B cell (primary cell): ENCODE data around the gene KCNT1. TPM values are rescaled to one million over a fixed set of nuclear protein-coding genes. Genes with fewer than 3 reads are reported as not detected.

Experiments
- ATAC-seq: fragments of 200-7000 bp; cut with Tn5 transposase; one replicate; pipeline ENCODE4 v1.10.0; 2021; ENCODE audit warnings: low read depth, mild to moderate bottlenecking, moderate number of reproducible peaks, moderate library complexity
- CTCF ChIA-PET: fragments of 350-600 bp; sonication (Branson Sonifier 250); formaldehyde crosslinking; loops from one replicate; lab custom pipeline; 2021; ENCODE audit warnings: antibody characterized with exemption, inconsistent platforms; lab: Charles Lee
- POLR2A ChIA-PET: fragments of 350-600 bp; sonication (Branson Sonifier 250); formaldehyde crosslinking; loops from one replicate; lab custom pipeline; 2021; ENCODE audit warnings: antibody characterized with exemption; lab: Charles Lee
- DNase-seq: peaks from one replicate; pipeline ENCODE4 v3.0.0; 2013
- H2AFZ ChIP-seq: 2 replicates; pipeline ENCODE4 v1.6.1; 2012; ENCODE audit warnings: mild to moderate bottlenecking, low read depth, low read length; ENCODE audit not compliant: insufficient read depth, poor library complexity, severe bottlenecking
- H3K27ac ChIP-seq, 2 donors: 1 replicate in 1 of 2; 2 replicates in 1 of 2; pipeline ENCODE4 v1.5.1; 2012 to 2013; ENCODE audit warnings: low read length in 2 of 2, mild to moderate bottlenecking in 2 of 2, moderate library complexity in 1 of 2
- H3K27me3 ChIP-seq, 4 experiments: fragments of 200-600 bp in 1 of 4; sonication (generic) in 1 of 4; replicated peaks in 1 of 4; 1 replicate in 2 of 4; 2 replicates in 2 of 4; pipeline versions ENCODE4 v1.6.1 to v1.7.0; 2013 to 2016; ENCODE audit warnings: low read length in 3 of 4, mild to moderate bottlenecking in 2 of 4, mixed read lengths in 1 of 4, moderate library complexity in 1 of 4; ENCODE audit not compliant: insufficient read depth in 4 of 4, control insufficient read depth in 3 of 4; ENCODE audit errors: control extremely low read depth in 1 of 4
- H3K36me3 ChIP-seq, 2 experiments: replicated peaks in 1 of 2; 1 replicate in 1 of 2; 2 replicates in 1 of 2; pipeline versions ENCODE4 v1.6.1 to v1.7.1; 2013; ENCODE audit warnings: low read length in 1 of 2; ENCODE audit not compliant: insufficient read depth in 2 of 2, control insufficient read depth in 1 of 2; ENCODE audit errors: control extremely low read depth in 1 of 2, extremely low read depth in 1 of 2
- H3K4me1 ChIP-seq, 2 donors: fragments of 200-600 bp in 1 of 2; sonication (generic) in 1 of 2; 1 replicate in 1 of 2; 2 replicates in 1 of 2; pipeline versions ENCODE4 v1.5.1 to v1.6.1; 2013 to 2017; ENCODE audit warnings: low read length in 2 of 2; ENCODE audit not compliant: control insufficient read depth in 2 of 2, insufficient read depth in 2 of 2
- H3K4me2 ChIP-seq: replicated peaks from 2 replicates; pipeline ENCODE3; 2012; ENCODE audit warnings: mild to moderate bottlenecking, low read depth, low read length; ENCODE audit not compliant: poor library complexity, severe bottlenecking
- H3K4me3 ChIP-seq, 5 experiments: fragments of 200-600 bp in 1 of 5; sonication (generic) in 1 of 5; 1 replicate in 3 of 5; 2 replicates in 2 of 5; pipeline versions ENCODE4 v1.5.1 to v1.7.0; 2011 to 2016; ENCODE audit warnings: low read length in 4 of 5, mild to moderate bottlenecking in 4 of 5, low read depth in 2 of 5, control low read depth in 1 of 5, moderate library complexity in 1 of 5; ENCODE audit not compliant: insufficient read depth in 1 of 5; ENCODE audit errors: control extremely low read depth in 1 of 5, extremely low read depth in 1 of 5
- H3K79me2 ChIP-seq: fragments of 200-600 bp; sonication (generic); one replicate; pipeline ENCODE4 v1.6.0; 2016; ENCODE audit warnings: low read length; ENCODE audit not compliant: control insufficient read depth, insufficient read depth
- H3K9ac ChIP-seq: fragments of 200-600 bp; sonication (generic); 2 replicates; pipeline ENCODE4 v1.6.1; 2017; ENCODE audit warnings: mild to moderate bottlenecking, low read length, moderate library complexity
- H3K9me3 ChIP-seq, 3 donors: one replicate each; pipeline versions ENCODE4 v1.6.1 to v1.7.1; 2013; ENCODE audit warnings: low read length in 2 of 3; ENCODE audit not compliant: control insufficient read depth in 2 of 3, insufficient read depth in 1 of 3; ENCODE audit errors: control extremely low read depth in 1 of 3
- H4K20me1 ChIP-seq: 2 replicates; pipeline ENCODE4 v1.6.0; 2012; ENCODE audit warnings: mild to moderate bottlenecking, low read length; ENCODE audit not compliant: insufficient read depth, control insufficient read depth, poor library complexity, severe bottlenecking
- H3K27ac Mint-ChIP-seq: one replicate; pipeline ENCODE4 v1.8.0; 2021; ENCODE audit warnings: mixed read lengths
- H3K27me3 Mint-ChIP-seq: one replicate; pipeline ENCODE4 v1.8.0; 2021; ENCODE audit warnings: mixed read lengths
- H3K4me1 Mint-ChIP-seq: one replicate; pipeline ENCODE4 v1.8.0; 2021; ENCODE audit warnings: mixed read lengths
- H3K4me3 Mint-ChIP-seq: one replicate; pipeline ENCODE4 v1.8.0; 2021; ENCODE audit warnings: mixed read lengths
- H3K9me3 Mint-ChIP-seq: one replicate; pipeline ENCODE4 v1.8.0; 2022; ENCODE audit warnings: mixed read lengths; ENCODE audit not compliant: insufficient read depth
- EZH2 ChIP-seq: IDR thresholded peaks from 2 replicates; pipeline ENCODE4 v1.6.1; 2012; ENCODE audit warnings: borderline replicate concordance, low read depth, mild to moderate bottlenecking, moderate library complexity, low read length; ENCODE audit not compliant: insufficient read depth, poor library complexity, severe bottlenecking
- WGBS: methylation state at CpG from one replicate; pipeline ENCODE4 v1.1.5; 2013; ENCODE audit warnings: missing lambda C conversion rate; ENCODE audit not compliant: insufficient coverage; 5-methylcytosine and 5-hydroxymethylcytosine counted together
- intact Hi-C: fragments of 100-400 bp; cut with micrococcal nuclease; formaldehyde crosslinking; loops from one replicate; pipeline ENCODE4 v1.10.0; 2022
- polyA plus RNA-seq: library from polyadenylated mRNA; depleted of rRNA; stranded (reverse); fragments of >200 nt; gene quantifications from 2 replicates; pipeline ENCODE4 v1.2.3, GENCODE V29; 2012
- total RNA-seq, 2 donors: library from RNA; stranded (reverse); fragments of 120-200 nt in 1 of 2; gene quantifications; 1 replicate in 1 of 2; 2 replicates in 1 of 2; pipeline versions ENCODE4 v1.2.3 to v1.2.4, GENCODE V29; 2013 to 2022
- TF ChIP-seq, protein P1 (sequence below): fragments of 200-600 bp; IDR thresholded peaks from one replicate; pipeline ENCODE4 v1.8.0; 2022; ENCODE audit warnings: antibody characterized with exemption, mild to moderate bottlenecking

Gene KCNT1
- total and polyA plus RNA-seq, 2 donors (not counting 1 experiment from before 2014, with no cell fraction given), result not detected

GRCh38 chr9:135663857-135664256 lies 38.1 kb upstream of the KCNT1 start:
- Mint-ChIP-seq H3K4me3 (no peak overlapping the region), H3K9me3 (no peaks in the 10 kb centered on the region), H3K4me1 (no peaks in the 10 kb centered on the region), H3K27me3 (no peaks in the 10 kb centered on the region), H3K27ac (no peak overlapping the region)
- Histone ChIP-seq H2AFZ (no peak overlapping the region), H3K4me3 (no peak overlapping the region), H4K20me1 (no peaks in the 10 kb centered on the region), H3K79me2 (no peaks in the 10 kb centered on the region), H3K36me3 (no peaks in the 10 kb centered on the region), H3K4me2 (no peak overlapping the region), H3K27me3 (no peaks in the 10 kb centered on the region), H3K9ac (no peak overlapping the region), H3K4me1 (no peaks in the 10 kb centered on the region), H3K27ac (no peak overlapping the region), H3K9me3 (peaks cover 0 to 4% (median 0%) of the 10 kb centered on the region in 3 donors)
- ATAC-seq (no peak), DNase-seq (no peak)
- no peak for TF ChIP-seq EZH2
- TF ChIP-seq, protein P1, sequence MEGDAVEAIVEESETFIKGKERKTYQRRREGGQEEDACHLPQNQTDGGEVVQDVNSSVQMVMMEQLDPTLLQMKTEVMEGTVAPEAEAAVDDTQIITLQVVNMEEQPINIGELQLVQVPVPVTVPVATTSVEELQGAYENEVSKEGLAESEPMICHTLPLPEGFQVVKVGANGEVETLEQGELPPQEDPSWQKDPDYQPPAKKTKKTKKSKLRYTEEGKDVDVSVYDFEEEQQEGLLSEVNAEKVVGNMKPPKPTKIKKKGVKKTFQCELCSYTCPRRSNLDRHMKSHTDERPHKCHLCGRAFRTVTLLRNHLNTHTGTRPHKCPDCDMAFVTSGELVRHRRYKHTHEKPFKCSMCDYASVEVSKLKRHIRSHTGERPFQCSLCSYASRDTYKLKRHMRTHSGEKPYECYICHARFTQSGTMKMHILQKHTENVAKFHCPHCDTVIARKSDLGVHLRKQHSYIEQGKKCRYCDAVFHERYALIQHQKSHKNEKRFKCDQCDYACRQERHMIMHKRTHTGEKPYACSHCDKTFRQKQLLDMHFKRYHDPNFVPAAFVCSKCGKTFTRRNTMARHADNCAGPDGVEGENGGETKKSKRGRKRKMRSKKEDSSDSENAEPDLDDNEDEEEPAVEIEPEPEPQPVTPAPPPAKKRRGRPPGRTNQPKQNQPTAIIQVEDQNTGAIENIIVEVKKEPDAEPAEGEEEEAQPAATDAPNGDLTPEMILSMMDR, result no peak
- WGBS, result 87% methylated on average over 12 of the region's 12 CpGs
- ChIA-PET CTCF (no interaction called here), POLR2A (no interaction called here)
- intact Hi-C loops, result no loop called here

DNA sequence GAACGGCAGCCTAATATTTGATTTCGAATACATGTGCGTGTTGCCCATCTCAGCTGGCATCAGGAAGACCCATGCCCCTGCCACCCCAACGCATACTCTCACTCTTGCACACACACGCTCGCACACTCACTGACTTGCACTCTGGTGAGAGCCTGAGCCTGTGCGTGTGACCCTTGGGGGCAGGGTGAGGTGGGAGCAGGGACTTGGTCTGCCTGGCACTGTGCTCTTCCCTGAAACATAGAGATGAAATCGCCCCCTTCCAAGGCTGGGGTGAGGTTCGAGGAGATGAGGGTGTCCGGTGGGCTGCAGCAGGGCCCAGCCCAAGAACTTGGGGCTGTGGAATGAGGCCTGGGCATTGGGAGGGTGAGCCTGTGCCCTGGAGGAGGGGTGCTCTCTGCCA lies 37.7 kb upstream of the KCNT1 start:
- H3K27me3 ChIP-seq, result no peaks in the 10 kb centered on the region
- no peak for TF ChIP-seq EZH2
- intact Hi-C loops, result no loop called here
- H3K79me2 ChIP-seq, result no peaks in the 10 kb centered on the region
- Mint-ChIP-seq H3K27me3 (no peaks in the 10 kb centered on the region), H3K4me3 (no peak overlapping the region), H3K9me3 (peaks cover 3% of the 10 kb centered on the region), H3K27ac (no peak overlapping the region), H3K4me1 (no peaks in the 10 kb centered on the region)
- no peak overlapping the region for H3K9ac ChIP-seq
- no peaks in the 10 kb centered on the region for H3K36me3 ChIP-seq
- no peaks in the 10 kb centered on the region for H4K20me1 ChIP-seq
- ChIA-PET POLR2A (no interaction called here), CTCF (no interaction called here)
- no peak overlapping the region for H3K4me3 ChIP-seq
- no peak for DNase-seq
- no peaks in the 10 kb centered on the region for H3K4me1 ChIP-seq
- H3K27ac ChIP-seq, result no peak overlapping the region
- 92% methylated on average over 10 of the region's 10 CpGs for WGBS
- H3K9me3 ChIP-seq, result peaks cover 0 to 7% (median 0%) of the 10 kb centered on the region in 3 donors
- no peak for ATAC-seq
- no peak overlapping the region for H2AFZ ChIP-seq
- no peak overlapping the region for H3K4me2 ChIP-seq
